Stimulated activated naive B cell treated with anti-CD40 and anti-IgM and Interleukin-4, amounts not matched to agents 10 μg/mL and 1 μg/mL and 100 μg/mL, for 72 hours (primary cell): ENCODE data around the gene EPHA1.

Experiments used
- ATAC-seq, 2 donors: fragments of 150-1000 bp; cut with Tn5 transposase; replicated peaks; 2 replicates each; pipeline ENCODE4 v1.10.0; 2021; ENCODE audit warnings: moderate library complexity in 1 of 2
- DNase-seq: peaks from one replicate; pipeline ENCODE4 v3.0.0; 2021
- H3K27ac Mint-ChIP-seq: one replicate; pipeline ENCODE4 v1.8.0; 2022; ENCODE audit warnings: mild to moderate bottlenecking, mixed read lengths
- H3K27me3 Mint-ChIP-seq, 2 donors: one replicate each; pipeline ENCODE4 v1.8.0; 2022; ENCODE audit warnings: mixed read lengths in 2 of 2
- H3K36me3 Mint-ChIP-seq, 2 donors: one replicate each; pipeline ENCODE4 v1.8.0; 2022; ENCODE audit warnings: mixed read lengths in 2 of 2, mild to moderate bottlenecking in 1 of 2
- H3K4me1 Mint-ChIP-seq, 2 donors: one replicate each; pipeline ENCODE4 v1.8.0; 2022; ENCODE audit warnings: mixed read lengths in 2 of 2, mild to moderate bottlenecking in 1 of 2
- H3K4me3 Mint-ChIP-seq, 2 donors: one replicate each; pipeline ENCODE4 v1.8.0; 2022; ENCODE audit warnings: mild to moderate bottlenecking in 2 of 2, mixed read lengths in 2 of 2, moderate library complexity in 1 of 2
- H3K9me3 Mint-ChIP-seq, 2 donors: one replicate each; pipeline ENCODE4 v1.8.0; 2022; ENCODE audit warnings: mixed read lengths in 2 of 2, mild to moderate bottlenecking in 1 of 2

The EPHA1 gene

DNA sequence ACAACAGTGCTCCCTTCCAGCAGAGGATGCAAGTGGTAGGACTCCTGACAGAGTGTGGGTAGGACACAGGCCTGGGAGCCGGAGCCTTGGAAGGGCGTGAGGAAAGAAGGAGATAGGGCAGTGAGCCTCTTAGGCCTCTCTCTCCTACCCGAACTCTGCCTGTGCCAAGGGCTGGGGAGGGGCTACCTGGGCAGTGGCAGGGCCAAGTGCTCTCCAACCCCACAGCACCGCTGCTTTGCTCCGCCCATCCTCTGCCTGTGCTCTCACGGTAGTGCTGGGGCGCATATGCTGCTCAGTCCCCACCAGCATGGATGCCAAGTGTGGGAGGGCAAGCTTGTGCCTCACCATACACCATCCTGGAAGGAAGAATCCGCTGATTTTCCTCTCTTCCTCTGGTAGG lies 53.7 kb downstream of the EPHA1 start:
- ATAC-seq: no peak
- Mint-ChIP-seq H3K9me3 (no peaks in the 10 kb centered on the region), H3K27ac (no peak overlapping the region), H3K4me1 (peaks cover 0 to 2% of the 10 kb centered on the region in 2 donors), H3K36me3 (no peaks in the 10 kb centered on the region), H3K4me3 (no peak overlapping the region), H3K27me3 (peaks cover 51 to 56% of the 10 kb centered on the region in 2 donors)
- DNase-seq: no peak

DNA sequence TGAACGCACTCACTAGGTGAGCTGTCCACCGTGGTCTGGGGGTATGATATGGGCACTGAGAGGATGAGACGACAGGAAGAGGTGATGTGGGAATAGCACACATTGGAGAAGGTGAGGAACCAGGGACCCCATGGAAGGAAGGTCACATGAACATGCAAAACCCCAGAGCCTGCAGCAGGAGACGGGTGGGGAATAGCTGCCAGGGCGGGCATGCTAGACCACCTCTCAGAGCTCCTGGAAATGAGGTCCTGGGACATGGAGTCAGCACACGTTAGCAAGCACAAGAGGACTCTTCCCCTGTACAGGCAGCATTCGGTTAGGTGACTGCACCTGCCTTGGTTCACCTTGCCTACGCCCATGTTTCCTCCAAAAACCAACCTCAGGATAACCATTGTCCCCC lies 54.3 kb downstream of the EPHA1 start:
- DNase-seq: no peak
- H3K9me3 Mint-ChIP-seq: no peaks in the 10 kb centered on the region
- ATAC-seq: no peak
- H3K4me3 Mint-ChIP-seq: no peak overlapping the region
- H3K4me1 Mint-ChIP-seq: peaks cover 0 to 2% of the 10 kb centered on the region in 2 donors
- H3K27ac Mint-ChIP-seq: no peak overlapping the region
- H3K27me3 Mint-ChIP-seq: peaks cover 45 to 56% of the 10 kb centered on the region in 2 donors
- H3K36me3 Mint-ChIP-seq: no peaks in the 10 kb centered on the region

DNA sequence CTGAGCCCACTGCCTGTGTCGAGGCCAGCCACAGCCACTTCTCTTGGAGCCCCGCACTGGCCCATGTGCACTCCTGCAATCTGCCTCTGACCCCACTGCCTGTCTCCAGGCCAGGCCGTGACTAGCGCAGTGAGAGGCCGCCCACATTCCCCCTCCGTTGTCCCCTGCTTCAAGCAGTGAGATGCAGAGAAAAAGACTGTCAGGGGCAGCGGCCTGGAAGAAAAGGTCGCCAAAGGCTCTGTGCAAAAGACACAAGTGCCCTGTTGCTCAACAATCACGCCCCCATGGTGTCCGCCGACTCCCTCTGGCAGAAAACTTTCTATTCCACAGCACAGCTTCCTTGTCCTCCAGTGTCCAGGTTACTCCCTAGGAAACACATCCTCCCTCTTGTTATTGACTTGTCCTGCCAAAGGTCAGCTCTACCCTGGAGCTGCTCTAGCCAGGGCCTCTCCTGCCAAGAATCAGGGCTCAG lies 56.1 kb downstream of the EPHA1 start:
- no peak overlapping the region for H3K4me3 Mint-ChIP-seq
- no peak for DNase-seq
- H3K9me3 Mint-ChIP-seq: no peaks in the 10 kb centered on the region
- H3K27me3 Mint-ChIP-seq: peaks cover 44 to 55% of the 10 kb centered on the region in 2 donors
- H3K4me1 Mint-ChIP-seq: peaks cover 0 to 2% of the 10 kb centered on the region in 2 donors
- H3K36me3 Mint-ChIP-seq: no peaks in the 10 kb centered on the region
- ATAC-seq: no peak
- no peak overlapping the region for H3K27ac Mint-ChIP-seq

DNA sequence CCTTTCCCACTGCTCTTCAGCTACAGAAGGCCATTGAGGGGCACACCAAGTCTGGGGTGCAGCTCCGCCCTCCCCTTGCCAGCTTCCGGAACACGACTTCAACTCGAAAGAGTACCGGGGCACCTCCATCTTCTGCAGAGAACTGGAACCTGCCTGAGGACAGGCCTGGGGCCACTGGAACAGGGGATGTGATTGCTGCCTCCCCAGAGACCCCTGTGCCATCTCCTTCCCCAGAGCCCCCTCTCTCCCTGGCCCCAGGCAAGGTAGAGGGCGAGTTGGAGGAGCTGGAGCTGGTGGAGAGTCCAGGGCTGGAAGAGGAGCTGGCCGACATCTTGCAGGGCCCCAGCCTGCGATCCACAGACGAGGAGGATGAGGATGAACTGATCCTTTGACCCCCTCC lies 57.1 kb downstream of the EPHA1 start:
- no peak overlapping the region for H3K4me3 Mint-ChIP-seq
- DNase-seq (no peak), ATAC-seq (no peak)
- H3K9me3 Mint-ChIP-seq: no peaks in the 10 kb centered on the region
- no peaks in the 10 kb centered on the region for H3K36me3 Mint-ChIP-seq
- no peak overlapping the region for H3K27ac Mint-ChIP-seq
- peaks cover 0 to 2% of the 10 kb centered on the region in 2 donors for H3K4me1 Mint-ChIP-seq
- peaks cover 51 to 57% of the 10 kb centered on the region in 2 donors for H3K27me3 Mint-ChIP-seq

DNA sequence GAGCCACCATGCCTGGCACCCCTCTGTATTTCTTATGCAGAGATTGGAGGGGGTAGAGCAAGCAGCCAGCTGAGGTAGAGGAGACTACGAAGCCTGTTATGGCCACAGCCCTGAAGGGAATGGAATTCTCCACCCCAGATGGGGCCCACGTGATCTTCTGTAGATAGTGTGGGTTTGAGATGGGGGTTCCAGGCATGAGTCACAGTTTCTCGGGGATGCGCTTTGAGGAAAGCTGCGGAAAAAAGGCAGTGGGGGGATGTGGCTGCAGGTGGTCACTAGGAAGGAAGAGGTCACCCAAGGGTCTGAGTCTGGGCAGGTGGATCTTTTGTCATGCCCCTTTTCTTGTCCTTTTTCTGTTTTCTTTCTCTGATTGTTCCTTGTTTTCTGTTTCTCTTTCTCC lies 57.6 kb downstream of the EPHA1 start:
- no peaks in the 10 kb centered on the region for H3K9me3 Mint-ChIP-seq
- ATAC-seq (no peak), DNase-seq (no peak)
- peaks cover 0 to 2% of the 10 kb centered on the region in 2 donors for H3K4me1 Mint-ChIP-seq
- H3K36me3 Mint-ChIP-seq: no peaks in the 10 kb centered on the region
- no peak overlapping the region for H3K4me3 Mint-ChIP-seq
- H3K27ac Mint-ChIP-seq: no peak overlapping the region
- H3K27me3 Mint-ChIP-seq: peaks cover 56 to 61% of the 10 kb centered on the region in 2 donors

DNA sequence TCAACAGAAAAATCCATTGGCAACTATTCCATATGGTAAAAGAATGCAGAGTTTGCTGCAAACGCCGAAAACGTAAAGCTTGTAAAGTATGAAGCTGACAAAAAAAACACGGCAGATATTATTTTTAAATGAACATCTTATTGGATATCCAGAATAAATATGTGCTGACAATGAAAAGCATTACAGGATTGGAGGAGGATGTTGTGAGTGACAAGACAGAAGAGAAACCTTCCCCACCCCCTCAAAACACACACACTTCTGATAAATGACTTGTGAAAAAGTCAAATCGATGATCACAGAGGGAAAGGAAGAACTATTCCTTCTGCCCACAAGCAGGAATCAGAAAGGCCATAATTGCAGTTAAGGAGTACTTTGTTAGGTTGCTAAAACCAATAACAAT lies 60.7 kb downstream of the EPHA1 start:
- no peak for DNase-seq
- Mint-ChIP-seq H3K27ac (no peak overlapping the region), H3K36me3 (no peaks in the 10 kb centered on the region), H3K27me3 (peaks cover 50 to 55% of the 10 kb centered on the region in 2 donors), H3K4me1 (peaks cover 6 to 9% of the 10 kb centered on the region in 2 donors), H3K4me3 (no peak overlapping the region), H3K9me3 (no peaks in the 10 kb centered on the region)
- ATAC-seq: no peak

DNA sequence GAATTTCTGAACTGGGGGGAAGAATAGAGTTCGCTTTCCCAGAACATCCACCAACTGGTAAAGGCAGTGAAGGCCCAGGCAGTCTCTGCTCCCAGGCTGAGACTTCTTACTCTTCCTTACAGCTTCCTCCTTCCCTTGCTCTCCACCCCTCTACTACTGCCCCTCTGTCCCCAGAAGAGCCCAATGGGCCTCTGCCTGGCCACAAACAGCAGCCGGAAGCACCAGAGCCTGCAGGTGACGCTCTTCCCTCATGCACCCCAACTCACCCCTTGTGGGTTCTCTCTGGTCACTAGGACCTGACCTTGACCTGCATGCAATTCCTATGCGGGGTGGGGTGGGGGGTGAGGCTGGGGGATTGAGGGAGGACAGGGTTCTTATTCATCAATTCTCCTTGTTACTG lies 62.6 kb downstream of the EPHA1 start:
- Mint-ChIP-seq H3K9me3 (no peaks in the 10 kb centered on the region), H3K27ac (no peak overlapping the region), H3K27me3 (peaks cover 37 to 41% of the 10 kb centered on the region in 2 donors), H3K36me3 (no peaks in the 10 kb centered on the region), H3K4me3 (no peak overlapping the region), H3K4me1 (peaks cover 6 to 9% of the 10 kb centered on the region in 2 donors)
- DNase-seq: no peak
- ATAC-seq: no peak

DNA sequence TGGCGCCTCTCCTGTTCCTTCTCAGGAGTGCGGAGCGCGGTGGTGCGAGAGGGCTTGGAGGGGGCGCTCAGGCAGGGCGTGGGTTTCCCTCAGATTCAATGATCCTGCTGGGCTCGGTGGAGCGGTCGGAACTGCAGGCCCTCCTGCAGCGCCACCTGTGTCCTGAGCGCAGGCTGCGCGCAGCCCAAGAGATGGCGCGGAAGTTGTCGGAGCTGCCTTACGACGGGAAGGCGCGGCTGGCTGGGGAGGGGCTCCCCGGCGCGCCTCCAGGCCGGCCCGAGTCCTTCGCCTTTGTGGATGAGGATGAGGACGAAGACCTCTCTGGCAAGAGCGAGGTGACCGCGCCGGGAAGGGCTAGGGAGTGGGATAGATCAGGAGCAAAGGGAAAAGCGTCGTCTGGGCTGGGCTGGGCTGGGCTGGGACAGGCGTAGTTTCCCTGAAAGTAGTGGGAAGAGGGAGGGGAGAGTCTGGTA lies 63.2 kb downstream of the EPHA1 start:
- ATAC-seq (peak; percentile 94 to 95), DNase-seq (no peak)
- Mint-ChIP-seq H3K4me3 (peak overlapping the region; percentile 64 to 72), H3K4me1 (peaks cover 6 to 9% of the 10 kb centered on the region in 2 donors), H3K27ac (peak overlapping the region; percentile 20), H3K27me3 (peaks cover 37 to 43% of the 10 kb centered on the region in 2 donors), H3K9me3 (no peaks in the 10 kb centered on the region), H3K36me3 (no peaks in the 10 kb centered on the region)

DNA sequence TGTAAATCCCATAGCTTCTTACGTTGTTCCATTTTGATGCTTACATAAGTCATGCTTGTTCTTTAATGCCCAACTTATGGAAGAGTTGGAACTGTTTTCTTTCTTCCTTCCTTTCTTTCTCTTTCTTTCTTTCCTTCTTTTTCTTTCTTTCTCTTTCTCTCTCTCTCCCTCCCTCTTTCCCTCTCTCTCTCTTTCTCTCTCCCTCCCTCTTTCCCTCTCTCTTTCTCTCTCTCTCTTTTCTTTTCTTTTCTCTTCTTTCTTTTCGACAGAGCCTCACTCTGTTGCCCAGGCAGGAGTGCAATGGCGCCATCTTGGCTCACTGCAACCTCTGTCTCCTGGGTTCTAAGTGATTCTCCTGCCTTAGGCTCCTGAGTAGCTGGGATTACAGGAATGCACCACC lies 65.1 kb downstream of the EPHA1 start:
- ATAC-seq: no peak
- no peaks in the 10 kb centered on the region for H3K36me3 Mint-ChIP-seq
- H3K9me3 Mint-ChIP-seq: no peaks in the 10 kb centered on the region
- H3K4me3 Mint-ChIP-seq: no peak overlapping the region
- H3K27ac Mint-ChIP-seq: no peak overlapping the region
- H3K4me1 Mint-ChIP-seq: peaks cover 6 to 9% of the 10 kb centered on the region in 2 donors
- peaks cover 31 to 58% of the 10 kb centered on the region in 2 donors for H3K27me3 Mint-ChIP-seq
- DNase-seq: no peak

DNA sequence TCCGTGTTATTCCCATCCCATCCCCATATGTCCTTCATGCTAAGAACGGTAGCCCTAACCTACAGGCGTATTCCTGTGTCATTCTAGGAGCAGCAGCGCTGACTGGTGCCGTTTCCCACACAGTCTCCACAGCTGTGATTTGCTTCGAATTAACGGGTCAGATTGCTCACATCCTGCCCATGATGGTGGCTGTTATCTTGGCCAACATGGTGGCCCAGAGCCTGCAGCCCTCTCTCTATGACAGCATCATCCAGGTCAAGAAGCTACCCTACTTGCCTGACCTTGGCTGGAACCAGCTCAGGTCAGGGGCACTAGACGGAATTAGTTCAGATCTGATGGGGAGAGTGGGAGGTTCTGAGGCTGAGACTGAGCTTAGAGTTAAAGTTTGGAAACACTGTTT lies 66.8 kb downstream of the EPHA1 start:
- DNase-seq (no peak), ATAC-seq (no peak)
- Mint-ChIP-seq H3K27me3 (peaks cover 33 to 58% of the 10 kb centered on the region in 2 donors), H3K4me1 (peaks cover 6 to 9% of the 10 kb centered on the region in 2 donors), H3K4me3 (no peak overlapping the region), H3K36me3 (no peaks in the 10 kb centered on the region), H3K9me3 (no peaks in the 10 kb centered on the region), H3K27ac (no peak overlapping the region)
